Measurements from ENCODE around the gene HPCA.

GRCh38 chr1:32918179-32918578 is 31.9 kb downstream of the HPCA start:
- TF ChIP-seq CTCF (IDR thresholded peaks at IDR 0.05) = no peak
- TF ChIP-seq POLR2A (IDR thresholded peaks at IDR 0.05) = no peak

All from heart left ventricle (tissue), 13 donors.